Activated CD8-positive, alpha-beta memory T cell treated with anti-CD3 and anti-CD28 coated beads, Interleukin-2, amount 50 U/mL, for 48 hours (primary cell): Measurements from ENCODE around the gene CCDC89.
"Not testable (repeated sequence)": the region's sequence is repeated elsewhere in the genome, so short reads cannot be mapped to it uniquely, and the experiment has no call there.

Experiments used
- DNase-seq: peaks from one replicate; pipeline ENCODE4 v3.0.0-alpha.2; 2020

Gene CCDC89

DNA sequence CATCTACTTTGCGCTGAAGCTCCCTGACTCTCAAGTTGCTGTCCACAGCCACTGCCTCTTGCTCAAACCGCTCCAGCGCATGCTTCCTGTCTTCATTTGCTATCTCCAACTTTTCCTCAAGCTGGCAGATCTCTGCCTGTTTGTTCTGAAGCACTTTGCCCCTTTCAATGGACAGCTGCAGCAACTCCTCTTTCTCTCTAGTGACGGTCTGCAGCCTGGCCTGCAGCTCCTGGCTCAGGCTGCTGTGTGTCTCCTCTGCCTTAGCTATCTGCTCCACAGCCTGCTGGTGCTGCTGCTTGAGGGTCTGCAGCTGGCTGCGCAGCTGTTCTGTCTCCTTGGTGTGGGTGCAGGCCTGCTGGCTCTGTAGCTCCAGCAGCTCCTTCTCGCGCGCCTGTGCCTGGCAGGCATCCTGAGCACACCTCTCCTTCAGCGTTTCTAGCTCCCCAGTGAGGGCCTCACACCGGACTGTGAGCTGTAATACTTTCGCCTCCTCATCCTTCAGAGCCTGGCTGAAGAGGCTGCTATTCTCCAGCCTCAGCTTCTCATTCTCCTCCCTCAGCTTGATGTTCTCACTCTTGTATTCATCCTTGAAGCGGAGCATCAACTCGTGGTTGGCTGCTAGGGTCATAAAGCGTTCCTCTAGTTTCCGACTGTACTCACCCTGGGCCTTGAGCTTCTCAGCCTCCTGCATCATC is 723 bp downstream of the CCDC89 start:
- no peak for DNase-seq

DNA sequence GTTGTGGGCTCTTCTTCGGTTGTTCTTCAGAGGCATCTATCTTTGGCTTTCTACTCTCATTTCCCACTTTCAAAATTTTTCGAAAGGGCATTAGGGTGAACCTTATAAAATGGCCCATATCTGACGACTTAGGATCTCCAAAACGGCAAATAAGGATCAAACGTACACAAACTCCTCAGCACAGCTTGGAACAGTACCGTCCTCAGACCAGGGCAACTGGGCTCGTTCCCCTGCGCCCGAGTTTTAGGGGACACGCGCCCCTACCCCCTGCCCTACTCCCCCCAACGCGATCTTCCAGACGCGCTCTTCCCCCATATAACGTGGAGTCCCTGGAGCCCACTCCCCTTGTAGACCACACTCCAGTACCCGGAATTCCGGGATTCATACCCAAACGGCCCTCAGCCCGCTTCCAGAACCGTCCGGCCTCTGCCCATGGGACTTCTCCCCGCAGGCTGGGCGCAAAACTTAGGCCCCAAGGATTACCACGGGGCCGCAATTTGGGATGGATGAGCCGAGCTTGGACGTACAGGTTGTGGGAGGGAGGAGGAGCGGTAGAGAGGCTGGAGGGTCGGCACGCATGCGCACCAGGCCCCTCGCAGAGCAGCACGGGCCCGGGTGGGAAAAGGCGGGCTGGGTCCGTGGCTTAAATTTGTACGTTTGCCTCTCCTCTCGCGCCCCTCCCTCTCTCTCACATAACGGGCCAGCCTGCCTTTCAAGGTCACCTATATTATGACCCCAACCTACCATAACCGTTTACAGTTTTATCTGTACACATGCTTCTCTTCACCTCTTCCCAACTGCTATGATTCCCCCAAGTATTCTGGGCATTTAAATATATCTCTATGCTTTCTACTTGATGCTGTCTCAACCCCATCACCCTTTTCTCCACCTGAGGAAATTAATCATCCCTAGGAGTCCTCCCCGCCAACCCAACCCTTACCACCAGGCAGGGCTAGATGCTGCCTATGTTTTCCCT is 3.4 kb downstream of the CCDC89 start:
- peak; percentile 87 for DNase-seq

DNA sequence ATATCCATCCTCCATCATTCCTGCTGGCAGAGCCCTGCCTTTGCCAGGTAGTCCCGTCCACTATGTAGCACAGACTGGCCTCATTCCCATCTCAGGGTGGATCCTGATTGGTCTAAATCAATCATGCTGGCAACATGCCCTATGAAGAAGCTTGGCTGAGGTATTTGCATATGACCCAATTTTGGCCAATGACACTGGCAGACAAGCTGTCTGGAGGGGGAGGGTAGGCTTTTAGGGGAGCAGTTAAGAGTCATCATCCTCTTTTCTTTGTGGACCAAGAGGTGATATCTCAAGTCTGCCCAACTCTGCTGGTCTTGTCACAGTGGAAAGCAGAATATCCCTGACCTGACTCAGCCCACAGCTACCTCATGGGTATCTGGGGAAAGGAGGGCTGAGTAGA is 5.1 kb downstream of the CCDC89 start:
- no peak for DNase-seq

DNA sequence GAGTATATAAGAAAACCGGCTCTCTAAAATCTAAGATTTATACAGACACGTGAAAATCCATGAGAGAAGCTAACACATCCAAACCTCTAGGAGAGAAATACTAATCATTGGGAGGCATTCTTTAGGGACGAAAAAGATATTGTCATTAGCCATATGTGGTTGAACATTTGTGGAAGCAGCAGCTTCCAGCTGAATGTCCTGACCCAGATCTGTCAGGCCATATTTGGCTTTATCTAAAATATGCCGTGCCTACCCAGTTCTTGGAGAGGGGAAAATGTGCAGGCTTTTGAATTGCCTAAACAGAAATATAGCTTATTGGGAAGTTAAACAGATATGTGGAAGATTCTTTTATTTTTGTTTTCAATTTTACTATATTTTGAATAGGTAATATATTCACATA is 6.4 kb downstream of the CCDC89 start:
- DNase-seq: no peak

DNA sequence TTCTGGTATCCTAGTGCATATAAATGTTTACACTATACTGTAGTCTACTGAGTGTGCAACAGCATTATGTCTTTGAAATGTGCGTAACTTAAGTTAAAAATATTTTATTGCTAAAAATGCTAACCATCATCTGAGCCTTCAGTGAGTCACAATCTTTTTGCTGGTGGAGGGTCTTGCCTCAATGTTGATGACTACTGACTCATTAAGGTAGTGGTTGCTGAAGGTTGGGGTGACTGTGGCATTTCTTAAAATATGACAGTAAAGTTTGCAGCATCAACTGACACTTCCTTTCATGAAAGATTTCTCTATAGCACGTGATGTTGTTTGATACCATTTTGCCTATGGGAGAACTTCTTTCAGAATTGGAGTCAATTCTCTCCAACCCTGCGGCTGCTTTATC is 12.6 kb downstream of the CCDC89 start:
- DNase-seq: no peak

DNA sequence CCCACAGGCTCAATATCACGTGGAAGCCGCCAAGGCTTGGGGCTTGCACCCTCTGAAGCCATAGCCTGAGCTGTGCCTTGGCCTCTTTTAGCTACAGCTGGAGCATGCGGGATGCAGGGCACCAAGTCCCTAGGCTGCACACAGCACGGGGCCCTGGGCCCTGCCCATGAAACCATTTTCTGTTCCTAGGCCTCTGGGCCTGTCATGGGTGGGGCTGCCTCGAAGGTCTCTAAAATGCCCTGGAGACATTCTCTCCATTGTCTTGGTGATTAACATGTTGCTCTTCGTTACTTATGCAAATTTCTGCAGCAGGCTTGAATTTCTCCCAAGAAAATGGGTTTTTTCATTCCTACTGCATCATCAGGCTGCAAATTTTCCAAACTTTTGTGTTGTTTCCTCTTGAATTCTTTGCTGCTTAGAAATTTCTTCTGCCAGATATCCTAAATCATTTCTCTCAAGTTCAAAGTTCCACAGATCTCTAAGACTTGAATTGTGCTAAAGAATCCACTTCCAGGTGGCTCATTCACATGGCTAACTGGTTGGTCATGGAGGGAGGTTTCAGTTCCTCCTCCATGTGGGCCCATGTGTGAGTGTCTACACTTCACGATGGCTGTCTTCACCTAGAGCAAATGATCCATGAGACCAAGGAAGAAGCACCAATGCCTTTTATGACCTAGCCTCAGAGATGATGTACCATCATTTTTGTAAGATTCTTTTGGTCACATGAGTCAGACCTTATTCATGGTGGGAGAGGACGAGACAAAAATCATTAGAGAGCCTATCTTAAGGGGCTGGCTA is 13.7 kb downstream of the CCDC89 start:
- no peak for DNase-seq

DNA sequence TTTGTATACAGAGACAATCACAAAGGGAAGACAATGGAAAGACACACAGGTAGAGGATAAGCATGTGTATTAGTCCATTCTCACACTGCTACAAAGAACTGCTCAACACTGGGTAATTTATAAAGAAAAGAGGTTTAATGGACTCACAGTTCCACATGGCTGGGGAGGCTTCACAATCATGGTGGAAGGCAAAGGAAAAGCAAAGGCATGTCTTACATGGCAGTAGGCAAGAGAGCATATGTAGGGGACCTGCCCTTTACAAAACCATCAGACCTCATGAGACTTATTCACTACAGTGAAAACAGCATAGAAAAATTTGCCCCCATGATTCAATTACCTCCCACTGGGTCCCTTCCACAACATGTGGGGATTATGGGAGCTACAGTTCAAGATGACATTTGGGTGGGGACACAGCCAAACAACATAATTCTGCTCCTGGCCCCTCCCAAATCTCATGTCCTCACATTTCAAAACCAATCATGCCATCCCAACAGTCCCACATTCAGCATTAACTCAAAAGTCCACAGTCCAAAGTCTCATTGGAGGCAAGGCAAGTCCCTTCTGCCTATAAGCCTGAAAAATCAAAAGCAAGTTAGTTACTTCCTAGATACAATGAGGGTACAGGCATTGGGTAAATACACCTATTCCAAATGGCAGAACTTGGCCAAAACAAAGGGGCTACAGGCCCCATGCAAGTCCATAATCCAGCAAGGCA is 14.9 kb downstream of the CCDC89 start:
- not testable (repeated sequence) for DNase-seq

DNA sequence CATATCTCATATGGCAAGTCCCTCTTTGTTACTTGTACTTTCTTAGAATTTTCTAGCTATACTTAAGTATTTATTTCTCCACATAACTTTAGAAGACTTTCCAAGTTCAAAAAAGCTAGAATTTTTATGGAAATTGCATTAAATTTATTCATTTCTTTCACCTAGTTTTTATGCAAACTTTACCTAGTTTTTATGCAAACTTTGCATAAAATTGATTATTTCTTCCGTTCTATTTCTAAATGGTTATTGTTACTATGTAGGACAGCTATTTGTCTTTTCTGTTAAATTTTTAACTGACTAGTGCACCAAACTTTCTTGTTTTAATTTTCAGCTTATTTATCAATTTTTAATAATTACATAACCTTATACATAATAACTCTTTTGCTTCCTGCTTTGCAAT is 17.8 kb downstream of the CCDC89 start:
- DNase-seq: no peak

DNA sequence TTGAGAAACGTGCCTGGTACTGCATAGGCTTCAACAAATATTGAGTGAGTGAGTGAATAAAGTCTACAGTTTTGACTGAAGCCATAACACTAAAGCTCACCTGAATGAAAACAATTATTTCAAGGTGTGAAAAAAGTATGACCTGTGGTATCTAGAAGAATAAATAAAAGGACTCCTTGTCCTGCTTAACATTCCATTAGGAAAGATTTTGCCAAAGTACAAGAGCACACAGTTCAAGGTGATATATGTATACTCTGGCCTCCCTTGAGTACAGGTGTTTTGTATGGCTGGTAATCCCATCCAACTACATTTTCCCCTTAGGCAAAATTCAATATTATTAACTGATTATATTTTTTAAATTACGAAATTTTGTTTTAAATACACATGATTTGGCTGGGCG is 19.3 kb downstream of the CCDC89 start:
- DNase-seq: no peak

DNA sequence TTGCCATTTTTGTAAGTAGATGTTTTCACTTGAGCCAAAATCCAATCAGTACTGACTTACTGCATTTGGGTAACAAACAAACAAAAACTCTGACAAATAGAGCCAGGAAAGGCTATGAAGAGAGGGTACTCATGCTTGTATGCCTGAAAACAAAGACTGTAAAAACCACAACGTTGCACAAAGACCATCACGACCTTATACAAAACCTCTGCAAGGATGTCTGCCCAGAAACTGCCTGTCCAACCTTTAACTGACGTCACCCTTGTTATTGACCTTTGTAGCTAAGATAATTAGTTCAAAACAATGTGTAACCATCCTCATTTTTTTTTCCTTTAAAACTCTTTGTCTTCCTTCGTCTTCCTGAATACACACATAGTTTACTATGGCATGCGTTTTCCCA is 20.3 kb downstream of the CCDC89 start:
- DNase-seq: no peak

DNA sequence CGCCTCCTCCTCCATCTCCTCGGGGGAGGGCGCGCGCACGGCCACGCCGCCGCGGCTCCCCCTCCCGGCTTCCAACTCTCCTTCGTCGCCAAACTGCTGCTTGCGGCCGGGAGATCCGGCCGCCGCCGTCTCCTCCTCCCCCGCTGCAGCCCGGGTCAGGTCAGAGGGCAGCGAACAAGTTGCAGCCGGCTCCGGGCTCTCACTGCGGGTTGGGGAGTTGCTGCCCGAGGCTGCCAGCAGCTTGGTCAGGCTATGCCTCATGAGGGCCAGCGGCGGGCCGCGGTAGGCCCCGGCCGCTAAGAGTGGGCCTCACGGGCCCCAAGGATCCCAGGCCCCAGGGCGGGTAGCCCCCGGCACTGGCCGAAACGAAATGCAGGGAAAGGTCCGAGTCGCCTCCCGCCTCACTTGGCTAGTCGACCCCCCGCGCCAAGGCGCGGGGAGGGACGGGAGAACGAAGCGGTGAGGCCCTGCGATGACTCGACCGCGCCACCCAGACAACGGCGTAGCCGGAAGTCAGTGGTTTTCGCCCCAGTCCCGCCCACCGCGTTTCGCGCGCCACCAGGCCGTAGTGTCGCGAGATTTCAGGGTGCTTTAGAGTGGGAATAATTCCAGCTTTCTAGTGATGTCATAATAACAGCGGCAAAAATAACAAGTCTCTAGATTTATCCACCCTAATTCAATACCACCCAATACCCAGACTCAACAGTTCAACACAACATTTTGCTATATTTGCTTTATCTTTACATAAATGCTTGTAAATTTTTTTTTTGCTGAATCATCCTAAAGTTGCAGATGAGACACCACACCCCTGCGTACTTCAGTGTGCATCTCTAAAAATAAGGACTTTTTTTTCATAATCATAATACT is 21.1 kb downstream of the CCDC89 start, which contains the start of gene CREBZF:
TSS of gene CREBZF (minus strand) at position 515 of the 867 bp plus-strand sequence. CDS start at position 261, 254 bp downstream.
- DNase-seq: peak; percentile 97

DNA sequence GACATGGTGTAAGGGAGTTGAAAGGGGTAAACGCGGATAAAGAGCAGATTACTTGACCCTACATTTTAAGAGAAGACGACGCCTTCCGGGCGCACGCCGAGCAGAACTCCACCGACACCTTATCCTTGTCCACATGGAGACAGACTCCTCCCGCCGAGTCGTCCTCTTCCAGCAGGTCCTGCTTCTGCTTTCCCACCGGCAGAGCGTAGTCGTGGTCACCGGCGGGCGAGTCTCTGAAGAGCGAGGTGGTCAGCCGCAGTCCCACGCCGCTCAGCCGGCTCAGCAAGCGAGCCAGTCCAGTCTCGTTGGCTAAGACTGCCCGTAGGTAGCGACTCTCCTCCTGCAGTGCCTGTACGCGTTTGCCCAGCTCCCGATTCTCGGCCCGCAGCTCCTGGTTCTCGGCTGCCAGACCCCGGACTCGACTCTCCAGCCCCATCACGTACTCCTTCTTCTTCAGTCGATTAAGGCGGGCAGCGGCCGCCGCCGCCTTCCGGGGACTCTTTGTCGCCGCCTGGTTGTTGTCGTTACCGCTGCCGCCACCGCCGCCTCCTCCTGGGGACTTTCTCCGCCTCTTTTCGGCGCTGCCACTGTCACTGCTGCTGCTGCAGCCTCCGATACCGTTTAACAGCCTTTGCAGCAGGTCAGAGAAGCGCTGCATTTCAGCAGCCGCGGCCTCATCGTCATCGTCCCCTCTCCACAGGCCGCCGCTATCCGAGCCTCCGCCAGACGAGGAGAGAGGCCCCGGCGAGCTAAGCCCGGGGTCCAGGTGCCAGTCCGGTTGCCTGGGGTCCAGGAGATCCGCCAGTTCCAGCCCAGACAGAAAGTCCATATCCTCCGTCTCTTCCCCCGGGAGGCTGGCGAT is 22.0 kb downstream of the CCDC89 start:
- peak; percentile 90 for DNase-seq

DNA sequence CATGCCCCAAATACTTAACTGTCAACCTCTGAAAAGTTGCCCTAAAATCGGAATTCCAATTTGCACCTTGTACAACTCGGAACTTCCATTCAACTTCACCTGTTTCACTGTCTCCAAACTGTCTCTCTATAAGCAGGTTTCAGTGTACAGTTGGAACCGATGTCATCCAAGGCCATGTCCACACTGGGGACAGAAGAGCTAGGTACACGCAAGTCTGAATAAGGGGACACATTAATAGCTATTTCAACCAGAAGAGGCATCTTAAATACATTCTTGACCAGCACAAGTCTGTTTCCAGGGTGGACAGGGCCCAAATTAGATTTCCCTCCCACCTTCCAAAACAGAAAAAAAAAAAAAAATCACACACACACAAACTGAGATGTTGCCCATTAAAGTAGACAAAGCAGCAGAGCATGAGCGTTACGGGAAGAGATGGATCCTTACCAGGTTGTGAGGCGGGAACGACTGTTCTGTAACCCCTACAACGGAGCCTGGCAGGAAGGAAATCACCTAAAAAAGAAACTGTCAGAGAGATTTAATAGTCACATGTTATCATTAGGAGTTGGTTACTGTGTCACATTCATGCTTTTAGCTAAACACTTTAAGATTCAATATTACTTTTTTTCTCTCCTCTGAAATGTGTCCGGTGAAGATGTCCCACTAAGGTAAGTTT is 22.8 kb downstream of the CCDC89 start:
- DNase-seq: no peak

DNA sequence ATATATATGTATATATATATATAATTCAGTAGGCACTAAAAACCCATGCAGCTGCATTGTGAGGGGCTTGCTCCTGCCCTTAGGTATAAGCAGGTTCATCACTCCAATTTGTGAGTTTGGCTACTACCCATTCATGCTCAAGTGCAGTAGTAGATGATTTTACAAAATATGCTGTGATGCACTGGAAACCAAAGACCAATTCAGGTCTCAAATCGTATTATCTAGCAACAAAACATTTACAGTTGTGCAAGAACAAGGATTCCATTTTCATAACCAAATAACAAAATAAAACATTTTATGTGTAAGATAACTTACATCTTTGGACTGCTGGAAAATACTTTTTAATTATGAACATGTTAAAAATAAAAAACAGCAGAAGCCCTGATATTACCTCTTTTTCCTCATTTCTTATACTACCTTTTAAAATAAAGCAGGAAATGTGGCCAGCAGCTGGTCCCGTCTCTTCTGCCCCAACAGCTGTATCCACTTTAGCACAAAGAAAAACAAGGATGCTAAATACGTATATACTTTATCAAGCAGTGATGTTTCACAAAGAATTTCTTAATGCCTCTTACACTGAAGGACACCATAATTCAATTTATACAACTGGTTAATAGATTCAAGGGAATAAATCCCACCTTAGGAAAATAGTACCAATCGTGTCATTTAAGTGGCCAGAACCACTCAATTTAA is 23.9 kb downstream of the CCDC89 start:
- no peak for DNase-seq

DNA sequence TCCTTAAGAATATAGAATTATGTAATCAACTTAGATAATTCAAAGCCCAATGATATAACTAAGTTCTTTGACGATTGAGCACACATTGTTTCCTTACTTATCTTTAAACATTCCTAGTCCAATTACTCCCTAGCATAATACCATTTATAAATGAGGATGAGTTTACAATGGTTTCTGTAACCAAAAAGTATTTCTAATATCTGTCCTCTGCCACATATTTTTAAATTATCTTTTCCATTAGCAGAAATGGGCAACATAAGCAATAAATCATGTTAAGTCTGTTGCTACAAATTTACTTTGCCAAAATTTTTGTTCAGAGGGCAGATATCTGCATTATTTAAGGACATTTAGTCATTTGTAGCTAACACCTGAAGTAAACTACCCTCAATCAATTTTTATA is 27.8 kb downstream of the CCDC89 start:
- no peak for DNase-seq

DNA sequence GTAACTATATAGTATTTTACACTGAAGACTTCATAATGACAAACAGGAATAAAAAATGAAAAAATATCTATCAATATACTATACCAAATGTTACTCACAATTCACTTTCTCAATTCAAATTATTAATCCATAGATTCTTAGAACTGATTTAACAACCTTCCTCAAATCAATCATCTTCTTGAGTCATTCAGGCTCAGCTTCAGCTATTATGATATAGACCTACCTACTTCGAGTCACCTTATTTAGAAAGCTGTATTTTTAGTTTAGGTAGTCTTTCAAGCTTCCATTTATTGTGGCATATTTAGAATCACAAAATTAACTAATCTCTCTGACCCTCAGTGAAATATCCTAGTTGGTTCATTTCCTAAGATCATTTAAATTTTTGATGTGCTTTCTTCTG is 29.2 kb downstream of the CCDC89 start:
- no peak for DNase-seq

DNA sequence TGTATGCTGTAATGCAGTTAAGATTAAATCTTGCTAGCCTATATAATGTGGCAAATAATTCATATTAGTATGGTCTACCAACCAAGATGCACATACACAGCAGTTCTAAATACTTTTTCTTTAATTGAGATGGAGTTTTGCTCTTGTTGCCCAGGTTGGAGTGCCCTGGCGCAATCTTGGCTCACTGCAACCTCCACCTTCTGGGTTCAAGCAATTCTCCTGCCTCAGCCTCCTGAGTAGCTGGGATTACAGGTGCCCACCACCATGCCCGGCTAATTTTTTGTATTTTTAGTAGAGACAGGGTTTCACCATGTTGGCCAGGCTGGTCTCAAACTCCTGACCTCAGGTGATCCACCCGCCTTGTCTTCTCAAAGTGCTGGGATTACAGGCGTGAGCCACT is 31.7 kb downstream of the CCDC89 start:
- not testable (repeated sequence) for DNase-seq

DNA sequence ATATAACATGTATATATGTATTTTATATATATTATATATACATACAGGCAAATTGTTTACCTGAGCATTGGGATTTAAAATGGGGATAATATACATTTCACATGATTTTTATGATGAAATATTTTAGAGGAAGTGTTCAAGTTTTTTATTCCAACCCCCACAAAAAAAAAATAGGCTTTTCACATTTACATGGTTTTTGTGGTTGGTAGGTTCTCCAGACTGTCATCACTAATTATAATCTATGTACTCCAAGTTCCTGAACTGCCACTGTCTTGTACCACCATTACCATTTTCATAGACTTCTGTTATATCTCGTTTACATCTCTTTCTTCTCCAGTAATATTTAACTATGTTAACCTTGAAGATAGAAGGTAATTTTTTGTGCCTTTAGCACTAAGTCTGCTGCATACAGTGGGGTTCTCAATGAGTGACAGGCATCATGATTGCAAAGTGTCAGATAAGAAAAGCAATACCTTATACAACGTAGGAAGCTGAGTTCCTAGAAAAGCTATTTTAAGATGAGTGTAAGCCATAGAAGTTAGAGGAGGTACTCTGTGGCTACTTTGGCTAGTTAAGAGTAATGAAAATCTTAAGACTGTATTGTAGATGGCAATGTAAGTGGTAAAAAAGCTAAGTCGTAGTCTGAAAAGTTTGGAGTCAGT is 33.1 kb downstream of the CCDC89 start:
- no peak for DNase-seq

DNA sequence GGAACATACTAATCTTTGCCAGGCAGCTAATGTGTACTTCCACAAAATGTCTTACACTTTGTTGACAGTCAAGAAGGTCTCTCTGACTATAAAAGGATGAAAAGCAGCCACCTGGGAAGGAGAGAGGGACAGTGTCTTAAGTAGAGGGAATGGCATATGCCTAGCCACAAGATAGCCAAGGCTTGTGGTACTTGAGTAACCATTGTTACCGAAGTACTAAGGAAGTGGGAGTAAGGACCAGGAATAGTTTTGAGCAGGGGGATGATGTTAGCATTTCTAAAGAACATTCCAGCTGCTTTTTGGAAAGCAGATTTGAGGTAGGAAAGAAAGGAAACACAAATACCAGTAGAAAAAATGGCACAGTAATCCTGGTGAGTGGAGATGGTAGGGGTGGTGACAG is 34.9 kb downstream of the CCDC89 start:
- DNase-seq: no peak
